Cardiac fibroblast (primary cell): ENCODE data around the gene RPE.

Experiments used
- DNase-seq, 2 donors: peaks; one replicate each; pipeline versions ENCODE4 v3.0.0 to v3.0.0-alpha.2; 2010; ENCODE audit warnings: low read depth in 2 of 2
- H3K4me3 ChIP-seq, 2 donors: replicated peaks in 1 of 2; 1 replicate in 1 of 2; 2 replicates in 1 of 2; pipeline ENCODE4 v1.5.1; 2011; ENCODE audit warnings: low read depth in 2 of 2, low read length in 2 of 2, mild to moderate bottlenecking in 2 of 2, moderate library complexity in 1 of 2
- CTCF ChIP-seq: IDR thresholded peaks from one replicate; pipeline ENCODE4 v1.5.1; 2011; ENCODE audit warnings: low read depth, mild to moderate bottlenecking, low read length, inconsistent platforms

The RPE gene

GRCh38 chr2:210002158-210003157 is at the start of gene RPE:
TSS of gene RPE (plus strand) at chr2:210002638. CDS start at chr2:210002662, 24 bp downstream.
- no peak for TF ChIP-seq CTCF
- peak within 1 kb of the TSS; percentile 95 to 97 for H3K4me3 ChIP-seq
- DNase-seq: peak; percentile 94 to 95

- TF ChIP-seq CTCF: no peak
Measured at GRCh38 chr2:209956271-209956670, 46.2 kb upstream of the RPE start.

GRCh38 chr2:209958016-209958415 is 44.4 kb upstream of the RPE start:
- DNase-seq: no peak
- no peak overlapping the region for H3K4me3 ChIP-seq
- TF ChIP-seq CTCF: no peak

More at GRCh38 chr2:209956271-209956670, 46.2 kb upstream of the RPE start:
- H3K4me3 ChIP-seq: no peak overlapping the region
- no peak for DNase-seq

GRCh38 chr2:209960045-209960444 is 42.4 kb upstream of the RPE start:
- DNase-seq: no peak
- no peak overlapping the region for H3K4me3 ChIP-seq
- TF ChIP-seq CTCF: no peak

- no peak overlapping the region for H3K4me3 ChIP-seq
- peak; percentile 70 for TF ChIP-seq CTCF
- peak; percentile 69 to 70 for DNase-seq
Measured at GRCh38 chr2:209960676-209961630, 41.5 kb upstream of the RPE start.

GRCh38 chr2:209965723-209966122 is 36.7 kb upstream of the RPE start:
- DNase-seq: no peak
- TF ChIP-seq CTCF: no peak
- no peak overlapping the region for H3K4me3 ChIP-seq
